HEK293T (cell line): ENCODE measurements around the gene IVNS1ABP.

Experiments used
- CTCF ChIA-PET: fragments of 350-600 bp; formaldehyde crosslinking; extraction: SDS; loops from one replicate; lab custom pipeline; 2021; ENCODE audit warnings: antibody characterized with exemption, inconsistent platforms; lab: Yijun Ruan, JAX
- POLR2A ChIA-PET: fragments of 350-600 bp; formaldehyde crosslinking; extraction: SDS; loops from one replicate; lab custom pipeline; 2020; ENCODE audit warnings: antibody characterized with exemption, inconsistent platforms; lab: Yijun Ruan, JAX
- DNase-seq: peaks from one replicate; pipeline ENCODE4 v3.0.0; 2012; ENCODE audit warnings: mixed read lengths; ENCODE audit errors: extremely low spot score
- ARNT ChIP-seq: fragments of 450-650 bp; IDR thresholded peaks from 2 replicates; pipeline ENCODE4 v1.6.1; 2017; ENCODE audit warnings: mild to moderate bottlenecking
- BHLHE40 ChIP-seq: fragments of 450-650 bp; IDR thresholded peaks from 2 replicates; pipeline ENCODE4 v1.6.1; 2016; ENCODE audit warnings: mild to moderate bottlenecking, moderate library complexity, borderline replicate concordance
- CTBP1 ChIP-seq: fragments of 450-650 bp; IDR thresholded peaks from 2 replicates; pipeline ENCODE4 v1.6.1; 2016; ENCODE audit warnings: borderline replicate concordance
- ELF4 ChIP-seq: fragments of 450-650 bp; IDR thresholded peaks from 2 replicates; pipeline ENCODE4 v1.6.1; 2017; ENCODE audit warnings: antibody characterized with exemption
- FOXA1 ChIP-seq: fragments of 450-650 bp; IDR thresholded peaks from 2 replicates; pipeline ENCODE4 v1.6.1; 2016; ENCODE audit warnings: mild to moderate bottlenecking
- FOXK2 ChIP-seq: fragments of 450-650 bp; IDR thresholded peaks from 2 replicates; pipeline ENCODE4 v1.6.1; 2016; ENCODE audit warnings: mild to moderate bottlenecking
- FOXM1 ChIP-seq: fragments of 450-650 bp; IDR thresholded peaks from 2 replicates; pipeline ENCODE4 v1.6.1; 2017; ENCODE audit warnings: mild to moderate bottlenecking, borderline replicate concordance
- HDGF ChIP-seq: fragments of 450-650 bp; IDR thresholded peaks from 2 replicates; pipeline ENCODE4 v1.6.1; 2017; ENCODE audit warnings: antibody characterized with exemption, borderline replicate concordance
- L3MBTL2 ChIP-seq: fragments of 450-650 bp; conservative IDR thresholded peaks from 2 replicates; pipeline ENCODE4 v1.6.1; 2016; ENCODE audit warnings: mild to moderate bottlenecking
- LEF1 ChIP-seq: fragments of 450-650 bp; IDR thresholded peaks from 2 replicates; pipeline ENCODE4 v1.6.1; 2017; ENCODE audit warnings: mild to moderate bottlenecking, borderline replicate concordance
- NFRKB ChIP-seq: fragments of 450-650 bp; IDR thresholded peaks from 2 replicates; pipeline ENCODE4 v1.6.1; 2016; ENCODE audit warnings: mild to moderate bottlenecking, moderate library complexity
- PKNOX1 ChIP-seq: fragments of 450-650 bp; IDR thresholded peaks from 2 replicates; pipeline ENCODE4 v1.6.1; 2016
- SP1 ChIP-seq: fragments of 450-650 bp; IDR thresholded peaks from 2 replicates; pipeline ENCODE4 v1.6.1; 2017
- SUZ12 ChIP-seq: fragments of 450-650 bp; IDR thresholded peaks from 2 replicates; pipeline ENCODE4 v1.6.1; 2016; ENCODE audit warnings: mild to moderate bottlenecking
- TARDBP ChIP-seq: fragments of 450-650 bp; IDR thresholded peaks from 2 replicates; pipeline ENCODE4 v1.6.1; 2016
- ZNF384 ChIP-seq: fragments of 450-650 bp; IDR thresholded peaks from 2 replicates; pipeline ENCODE4 v1.6.1; 2016

IVNS1ABP gene

GRCh38 chr1:185291652-185292051 is 25.4 kb downstream of the IVNS1ABP start:
- no peak for TF ChIP-seq SP1
- no peak for TF ChIP-seq TARDBP
- no peak for TF ChIP-seq BHLHE40
- no peak for TF ChIP-seq SUZ12
- no peak for TF ChIP-seq PKNOX1
- TF ChIP-seq FOXM1 = no peak
- TF ChIP-seq L3MBTL2 = no peak
- no peak for DNase-seq
- ChIA-PET POLR2A (no interaction called here), CTCF (no interaction called here)

GRCh38 chr1:185291159-185291558 is 25.9 kb downstream of the IVNS1ABP start:
- TF ChIP-seq HDGF (no peak), ZNF384 (no peak), PKNOX1 (no peak), BHLHE40 (no peak), FOXK2 (no peak), FOXA1 (no peak), FOXM1 (no peak), ARNT (no peak), ELF4 (no peak), CTBP1 (no peak), SUZ12 (no peak), TARDBP (no peak), SP1 (no peak), LEF1 (no peak), L3MBTL2 (no peak), NFRKB (no peak)
- DNase-seq = no peak
- ChIA-PET CTCF (no interaction called here), POLR2A (no interaction called here)

- CTCF ChIA-PET = no interaction called here
- no peak for DNase-seq
- POLR2A ChIA-PET = no interaction called here
- no peak for TF ChIP-seq HDGF
Observed at GRCh38 chr1:185289880-185290279, 27.2 kb downstream of the IVNS1ABP start.

- TF ChIP-seq L3MBTL2 = no peak
- no peak for TF ChIP-seq FOXK2
- TF ChIP-seq SUZ12 = no peak
- no peak for TF ChIP-seq TARDBP
- TF ChIP-seq ZNF384 = no peak
- no peak for TF ChIP-seq FOXA1
- TF ChIP-seq FOXM1 = no peak
- TF ChIP-seq NFRKB = no peak
- TF ChIP-seq LEF1 = no peak
- no peak for TF ChIP-seq PKNOX1
- no peak for TF ChIP-seq ELF4
- no peak for TF ChIP-seq HDGF
- no peak for TF ChIP-seq BHLHE40
- TF ChIP-seq CTBP1 = no peak
- no peak for TF ChIP-seq SP1
- TF ChIP-seq ARNT = no peak
- CTCF ChIA-PET = no interaction called here
- POLR2A ChIA-PET = no interaction called here
- DNase-seq = no peak
Observed at GRCh38 chr1:185288435-185288834, 28.6 kb downstream of the IVNS1ABP start.

GRCh38 chr1:185287451-185287850 is 29.6 kb downstream of the IVNS1ABP start:
- DNase-seq = no peak
- CTCF ChIA-PET = no interaction called here
- TF ChIP-seq FOXM1 = no peak
- no peak for TF ChIP-seq ELF4
- no peak for TF ChIP-seq ZNF384
- TF ChIP-seq HDGF = no peak
- TF ChIP-seq SP1 = no peak
- no peak for TF ChIP-seq FOXA1
- no peak for TF ChIP-seq NFRKB
- TF ChIP-seq BHLHE40 = no peak
- no peak for TF ChIP-seq SUZ12
- TF ChIP-seq FOXK2 = no peak
- POLR2A ChIA-PET = no interaction called here

- no peak for DNase-seq
- ChIA-PET CTCF (no interaction called here), POLR2A (no interaction called here)
- TF ChIP-seq L3MBTL2 (no peak), ELF4 (no peak), FOXK2 (no peak), BHLHE40 (no peak), FOXA1 (no peak), ARNT (no peak), SP1 (no peak), ZNF384 (no peak), FOXM1 (no peak), SUZ12 (no peak), LEF1 (no peak), HDGF (no peak), CTBP1 (no peak), NFRKB (no peak), PKNOX1 (no peak), TARDBP (no peak)
Observed at GRCh38 chr1:185284533-185285276, 32.3 kb downstream of the IVNS1ABP start.
